ENCODE results near the gene SMTNL1.
"Not testable (repeated sequence)": the region's sequence is repeated elsewhere in the genome, so short reads cannot be mapped to it uniquely, and the experiment has no call there.

Gene SMTNL1

GRCh38 chr11:57529012-57529411 is 8.4 kb upstream of the SMTNL1 start:
- Histone ChIP-seq H3K27me3 (ENCODE audit: low read depth, low read length) (no peaks in the 10 kb centered on the region), H3K4me1 (ENCODE audit: low read length) (peaks cover 16% of the 10 kb centered on the region), H3K79me2 (ENCODE audit: low read length) (peaks cover 39% of the 10 kb centered on the region), H3K4me3 (ENCODE audit: low read length) (peak overlapping the region; percentile 90; the same call in 1 of the 2 replicates), H3K9me3 (ENCODE audit: insufficient read depth, low read length) (no peaks in the 10 kb centered on the region), H4K20me1 (ENCODE audit: insufficient read depth, low read length) (no peaks in the 10 kb centered on the region), H3K9ac (ENCODE audit: low read length) (no peak overlapping the region), H2AFZ (ENCODE audit: low read depth, low read length) (no peak overlapping the region), H3K27ac (ENCODE audit: low read length) (no peak overlapping the region), H3K4me2 (ENCODE audit: low read length) (peak overlapping the region; percentile 93), H3K36me3 (replicated peaks; ENCODE audit: low read depth, low read length) (peaks cover 36% of the 10 kb centered on the region)
- TF ChIP-seq EZH2phosphoT487 (IDR thresholded peaks at IDR 0.05; ENCODE audit: low read depth) (no peak), CTCF (IDR thresholded peaks at IDR 0.05; ENCODE audit: low read depth, low read length) (no peak)

GRCh38 chr11:57530215-57530595 is 7.2 kb upstream of the SMTNL1 start:
- Histone ChIP-seq H3K27ac (ENCODE audit: low read length) (peak overlapping the region; percentile 44), H3K36me3 (replicated peaks; ENCODE audit: low read depth, low read length) (peaks cover 29% of the 10 kb centered on the region), H3K9ac (ENCODE audit: low read length) (peak overlapping the region; percentile 88), H3K9me3 (ENCODE audit: insufficient read depth, low read length) (no peaks in the 10 kb centered on the region), H3K27me3 (ENCODE audit: low read depth, low read length) (no peaks in the 10 kb centered on the region), H4K20me1 (ENCODE audit: insufficient read depth, low read length) (no peaks in the 10 kb centered on the region), H3K4me2 (ENCODE audit: low read length) (peak overlapping the region; percentile 93), H3K4me1 (ENCODE audit: low read length) (peaks cover 16% of the 10 kb centered on the region), H2AFZ (ENCODE audit: low read depth, low read length) (peak overlapping the region; percentile 10; the same call in 1 of the 2 replicates), H3K79me2 (ENCODE audit: low read length) (peaks cover 39% of the 10 kb centered on the region), H3K4me3 (ENCODE audit: low read length) (peak overlapping the region; percentile 90)
- TF ChIP-seq CTCF (IDR thresholded peaks at IDR 0.05; ENCODE audit: low read depth, low read length) = no peak
- no peak for TF ChIP-seq EZH2phosphoT487 (IDR thresholded peaks at IDR 0.05; ENCODE audit: low read depth)

- TF ChIP-seq CTCF (IDR thresholded peaks at IDR 0.05; ENCODE audit: low read depth, low read length) = peak; percentile 17
- no peak for TF ChIP-seq EZH2phosphoT487 (IDR thresholded peaks at IDR 0.05; ENCODE audit: low read depth)
- H3K9ac ChIP-seq (ENCODE audit: low read length) = peak within 1 kb of the TSS; percentile 88
- H3K4me1 ChIP-seq (ENCODE audit: low read length) = peaks cover 16% of the 10 kb centered on the region
- peak within 1 kb of the TSS; percentile 93 for H3K4me2 ChIP-seq (ENCODE audit: low read length)
- H3K79me2 ChIP-seq (ENCODE audit: low read length) = peaks cover 39% of the 10 kb centered on the region
- no peaks in the 10 kb centered on the region for H3K9me3 ChIP-seq (ENCODE audit: insufficient read depth, low read length)
- H3K27me3 ChIP-seq (ENCODE audit: low read depth, low read length) = no peaks in the 10 kb centered on the region
- peak within 1 kb of the TSS; percentile 55 for H3K27ac ChIP-seq (ENCODE audit: low read length)
- H2AFZ ChIP-seq (ENCODE audit: low read depth, low read length) = peak within 1 kb of the TSS; percentile 82
- peaks cover 26% of the 10 kb centered on the region for H3K36me3 ChIP-seq (replicated peaks; ENCODE audit: low read depth, low read length)
- H4K20me1 ChIP-seq (ENCODE audit: insufficient read depth, low read length) = no peaks in the 10 kb centered on the region
- peak within 1 kb of the TSS; percentile 90 for H3K4me3 ChIP-seq (ENCODE audit: low read length)
Observed at GRCh38 chr11:57530596-57531507, 6.5 kb upstream of the SMTNL1 start, which contains the start of gene TIMM10. Gene TIMM10 (minus strand): TSS chr11:57530754. CDS start chr11:57530189, 565 bp downstream.

- not testable (repeated sequence) for H3K4me1 ChIP-seq (ENCODE audit: low read length); H3K9me3 ChIP-seq (ENCODE audit: insufficient read depth, low read length); H3K4me2 ChIP-seq (ENCODE audit: low read length); H4K20me1 ChIP-seq (ENCODE audit: insufficient read depth, low read length); H3K9ac ChIP-seq (ENCODE audit: low read length); H3K4me3 ChIP-seq (ENCODE audit: low read length); H3K36me3 ChIP-seq (replicated peaks; ENCODE audit: low read depth, low read length); H3K27ac ChIP-seq (ENCODE audit: low read length); H2AFZ ChIP-seq (ENCODE audit: low read depth, low read length); H3K27me3 ChIP-seq (ENCODE audit: low read depth, low read length)
- peaks cover 15% of the 10 kb centered on the region for H3K79me2 ChIP-seq (ENCODE audit: low read length)
Observed at GRCh38 chr11:57534449-57534848, 2.9 kb upstream of the SMTNL1 start.
